H1 (cell line): ENCODE measurements around the gene ATG9B. TPM values are rescaled to one million over a fixed set of nuclear protein-coding genes. Genes with fewer than 3 reads are reported as not detected.

ENCODE experiments used
- ATF2 ChIP-seq: IDR thresholded peaks from 2 replicates; pipeline ENCODE4 v1.6.1; 2012; ENCODE audit warnings: low read length, inconsistent platforms
- BCL11A ChIP-seq, 2 experiments: IDR thresholded peaks; one replicate each; pipeline ENCODE4 v1.6.1; 2011; ENCODE audit warnings: low read depth in 2 of 2, low read length in 2 of 2, mild to moderate bottlenecking in 2 of 2
- CTBP2 ChIP-seq: IDR thresholded peaks from 2 replicates; pipeline ENCODE4 v1.7.0; 2011; ENCODE audit warnings: borderline replicate concordance, mild to moderate bottlenecking, moderate library complexity, mixed read lengths, low read length; ENCODE audit not compliant: insufficient read depth, insufficient read length
- CTCF ChIP-seq, 3 experiments: IDR thresholded peaks; 1 replicate in 2 of 3; 2 replicates in 1 of 3; pipeline versions ENCODE4 v1.5.1 to v1.6.1; 2011; ENCODE audit warnings: low read length in 3 of 3, mild to moderate bottlenecking in 3 of 3, inconsistent platforms in 2 of 3, low read depth in 1 of 3, moderate library complexity in 1 of 3; ENCODE audit not compliant: insufficient read depth in 1 of 3; ENCODE audit errors: control extremely low read depth in 1 of 3
- NANOG ChIP-seq: IDR thresholded peaks from 2 replicates; pipeline ENCODE4 v1.6.1; 2011; ENCODE audit warnings: low read length, low read depth, mild to moderate bottlenecking, inconsistent platforms; ENCODE audit not compliant: insufficient read depth, poor library complexity, severe bottlenecking
- NRF1 ChIP-seq: IDR thresholded peaks from 2 replicates; pipeline ENCODE4 v1.6.1; 2011; ENCODE audit warnings: mild to moderate bottlenecking, low read depth, low read length, improper control_type of control experiment
- RAD21 ChIP-seq, 2 experiments: IDR thresholded peaks in 1 of 2; conservative IDR thresholded peaks in 1 of 2; 2 replicates each; pipeline ENCODE4 v1.6.1; 2011; ENCODE audit warnings: low read depth in 2 of 2, low read length in 2 of 2, improper control_type of control experiment in 1 of 2, inconsistent platforms in 1 of 2, mild to moderate bottlenecking in 1 of 2, moderate library complexity in 1 of 2
- SIN3A ChIP-seq, 2 experiments: IDR thresholded peaks in 1 of 2; conservative IDR thresholded peaks in 1 of 2; 2 replicates each; pipeline ENCODE4 v1.6.1; 2011 to 2012; ENCODE audit warnings: low read length in 2 of 2, improper control_type of control experiment in 1 of 2, low read depth in 1 of 2, mild to moderate bottlenecking in 1 of 2
- polyA plus RNA-seq, 7 experiments: library from polyadenylated mRNA; depleted of rRNA in 3 of 7; stranded (reverse) in 5 of 7; unstranded in 2 of 7; fragments of >200 nt in 5 of 7; fragments of 200-250 nt in 2 of 7; gene quantifications; 1 replicate in 5 of 7; 2 replicates in 1 of 7; 4 replicates in 1 of 7; pipeline versions ENCODE4 v1.2.1 to v1.2.3, GENCODE V29; 2011 to 2013; ENCODE audit warnings: missing spikeins in 2 of 7, mixed read lengths in 2 of 7
- total RNA-seq: library from RNA; stranded (reverse); fragmentation: NEBNext Ultra II Directional; extraction: Animal tissue kit (Norgen Biotek cat#: 25700); gene quantifications from 2 replicates; pipeline ENCODE4 v1.2.1, GENCODE V29; 2021

The ATG9B gene
- total and polyA plus RNA-seq, 2 of the 8 experiments (the other 6 are each of a cell fraction or from before 2014, with no cell fraction given): 1.4 to 2.3 TPM

- TF ChIP-seq ATF2 (no peak), RAD21 (IDR thresholded peaks at IDR 0.05 in 1 of 2, conservative IDR thresholded peaks at IDR 0.05 in 1 of 2; ENCODE audit: low read depth in 2 of 2, low read length in 2 of 2) (peak; percentile 34 to 41; a peak in 2 of 4 replicates), NANOG (no peak), NRF1 (no peak), BCL11A (IDR thresholded peaks at IDR 0.05; ENCODE audit: low read depth in 2 of 2, low read length in 2 of 2) (no peak), CTCF (IDR thresholded peaks at IDR 0.05; ENCODE audit: control extremely low read depth in 1 of 3, insufficient read depth in 1 of 3, low read depth in 1 of 3, low read length in 3 of 3) (peak; percentile 41 to 62 (median 47)), CTBP2 (no peak), SIN3A (conservative IDR thresholded peaks at IDR 0.05 in 1 of 2, IDR thresholded peaks at IDR 0.05 in 1 of 2; ENCODE audit: low read depth in 1 of 2, low read length in 2 of 2) (no peak)
These were observed 8.9 kb upstream of the ATG9B start (continued) for GRCh38 chr7:151032936-151033863.
